Common myeloid progenitor, CD34-positive (primary cell): ENCODE results near the gene PRKCQ.

Experiments used
- CTCF ChIA-PET: fragments of 350-600 bp; sonication (Branson Sonifier 250); formaldehyde crosslinking; loops from one replicate; lab custom pipeline; 2021; ENCODE audit warnings: antibody characterized with exemption; lab: Charles Lee
- POLR2A ChIA-PET: fragments of 350-600 bp; sonication (Branson Sonifier 250); formaldehyde crosslinking; loops from one replicate; lab custom pipeline; 2021; ENCODE audit warnings: antibody characterized with exemption; lab: Charles Lee
- DNase-seq, 3 donors: peaks; one replicate each; pipeline versions ENCODE4 v3.0.0 to v3.0.0-alpha.2; 2013
- H3K27ac ChIP-seq, 2 experiments: 1 replicate in 1 of 2; 2 replicates in 1 of 2; pipeline ENCODE4 v1.7.0; 2013; ENCODE audit warnings: inconsistent platforms in 2 of 2, low read length in 2 of 2, mild to moderate bottlenecking in 2 of 2, low read depth in 1 of 2, moderate library complexity in 1 of 2; ENCODE audit not compliant: severe bottlenecking in 2 of 2, insufficient read depth in 1 of 2, poor library complexity in 1 of 2
- H3K27me3 ChIP-seq, 5 experiments: replicated peaks in 2 of 5; 1 replicate in 3 of 5; 2 replicates in 2 of 5; pipeline versions ENCODE4 v1.6.1 to v1.7.0; 2013; ENCODE audit warnings: low read length in 4 of 5, mild to moderate bottlenecking in 2 of 5, moderate library complexity in 2 of 5, inconsistent platforms in 1 of 5; ENCODE audit not compliant: insufficient read depth in 5 of 5, control insufficient read depth in 4 of 5
- H3K36me3 ChIP-seq, 4 experiments: 1 replicate in 2 of 4; 2 replicates in 2 of 4; pipeline versions ENCODE4 v1.6.1 to v1.7.0; 2013; ENCODE audit warnings: low read length in 3 of 4, control low read depth in 1 of 4, mild to moderate bottlenecking in 1 of 4; ENCODE audit not compliant: control insufficient read depth in 4 of 4, insufficient read depth in 4 of 4
- H3K4me1 ChIP-seq, 4 experiments: 1 replicate in 3 of 4; 2 replicates in 1 of 4; pipeline versions ENCODE4 v1.6.1 to v1.7.1; 2013; ENCODE audit warnings: low read length in 3 of 4, mild to moderate bottlenecking in 3 of 4, control low read depth in 1 of 4, inconsistent platforms in 1 of 4, moderate library complexity in 1 of 4; ENCODE audit not compliant: control insufficient read depth in 4 of 4, insufficient read depth in 4 of 4; ENCODE audit errors: control extremely low read depth in 1 of 4
- H3K4me3 ChIP-seq, 7 experiments: 1 replicate in 4 of 7; 2 replicates in 3 of 7; pipeline versions ENCODE4 v1.5.1 to v1.7.0; 2013; ENCODE audit warnings: mild to moderate bottlenecking in 7 of 7, low read length in 6 of 7, moderate library complexity in 6 of 7, inconsistent platforms in 2 of 7, low read depth in 2 of 7, control low read depth in 1 of 7; ENCODE audit not compliant: insufficient read depth in 4 of 7, control insufficient read depth in 1 of 7; ENCODE audit errors: extremely low read depth in 1 of 7
- H3K9me3 ChIP-seq, 5 experiments: 1 replicate in 4 of 5; 2 replicates in 1 of 5; pipeline versions ENCODE4 v1.6.1 to v1.7.1; 2013; ENCODE audit warnings: low read length in 4 of 5, mild to moderate bottlenecking in 2 of 5, inconsistent platforms in 1 of 5, low read depth in 1 of 5, moderate library complexity in 1 of 5; ENCODE audit not compliant: control insufficient read depth in 4 of 5, insufficient read depth in 2 of 5; ENCODE audit errors: control extremely low read depth in 1 of 5
- WGBS: methylation state at CpG from one replicate; pipeline ENCODE4 v1.1.5; 2013; ENCODE audit not compliant: insufficient coverage; 5-methylcytosine and 5-hydroxymethylcytosine counted together

The PRKCQ gene

DNA sequence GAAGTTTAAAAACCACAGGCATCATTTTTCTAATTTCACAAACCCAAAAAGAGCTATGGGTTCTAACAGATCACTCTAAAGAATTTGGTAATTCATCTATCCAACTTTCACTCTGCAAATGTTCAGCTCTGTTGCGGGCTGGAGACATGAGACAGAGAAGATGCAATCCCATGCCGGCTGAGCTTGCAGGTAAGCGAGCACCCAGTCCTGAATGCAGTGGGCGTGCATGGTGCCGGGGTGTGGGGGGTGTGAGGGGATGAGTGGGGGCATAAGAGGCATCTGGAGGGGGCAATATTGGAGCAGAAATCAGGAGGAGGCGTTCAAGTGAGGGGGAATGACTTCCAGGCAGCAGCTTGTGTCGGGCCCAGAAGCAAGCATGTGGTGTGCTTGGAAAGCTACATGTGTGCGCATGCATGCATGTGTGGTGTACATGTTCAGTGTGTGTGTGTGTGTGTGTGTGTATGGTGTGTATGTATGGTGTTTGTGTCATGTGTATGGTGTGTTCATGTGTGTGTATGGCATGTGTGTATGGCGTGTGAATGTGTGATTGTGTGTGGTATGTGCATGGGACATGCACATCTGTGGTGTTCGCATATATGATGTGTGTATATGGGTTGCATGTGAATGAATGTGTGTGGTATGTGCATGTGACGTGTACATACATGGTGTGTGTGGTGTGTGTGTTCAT, 172.9 kb downstream of the PRKCQ start:
- peaks cover 4 to 10% (median 8%) of the 10 kb centered on the region in 4 experiments for H3K4me1 ChIP-seq
- no peak overlapping the region for H3K27ac ChIP-seq
- DNase-seq: no peak
- ChIA-PET CTCF (interaction anchor here (0.8 to 2.9 kb wide), 17 partner anchors 8 to 326 kb away, joined by 3 to 16 read pairs (median 4); partner anchors contain the start of gene PFKFB3), POLR2A (no interaction called here)
- WGBS: 97% methylated on average over 8 of the region's 11 CpGs
- H3K9me3 ChIP-seq: no peaks in the 10 kb centered on the region
- peaks cover 0 to 2% (median 0%) of the 10 kb centered on the region in 5 experiments for H3K27me3 ChIP-seq
- no peaks in the 10 kb centered on the region for H3K36me3 ChIP-seq
- no peak overlapping the region for H3K4me3 ChIP-seq

DNA sequence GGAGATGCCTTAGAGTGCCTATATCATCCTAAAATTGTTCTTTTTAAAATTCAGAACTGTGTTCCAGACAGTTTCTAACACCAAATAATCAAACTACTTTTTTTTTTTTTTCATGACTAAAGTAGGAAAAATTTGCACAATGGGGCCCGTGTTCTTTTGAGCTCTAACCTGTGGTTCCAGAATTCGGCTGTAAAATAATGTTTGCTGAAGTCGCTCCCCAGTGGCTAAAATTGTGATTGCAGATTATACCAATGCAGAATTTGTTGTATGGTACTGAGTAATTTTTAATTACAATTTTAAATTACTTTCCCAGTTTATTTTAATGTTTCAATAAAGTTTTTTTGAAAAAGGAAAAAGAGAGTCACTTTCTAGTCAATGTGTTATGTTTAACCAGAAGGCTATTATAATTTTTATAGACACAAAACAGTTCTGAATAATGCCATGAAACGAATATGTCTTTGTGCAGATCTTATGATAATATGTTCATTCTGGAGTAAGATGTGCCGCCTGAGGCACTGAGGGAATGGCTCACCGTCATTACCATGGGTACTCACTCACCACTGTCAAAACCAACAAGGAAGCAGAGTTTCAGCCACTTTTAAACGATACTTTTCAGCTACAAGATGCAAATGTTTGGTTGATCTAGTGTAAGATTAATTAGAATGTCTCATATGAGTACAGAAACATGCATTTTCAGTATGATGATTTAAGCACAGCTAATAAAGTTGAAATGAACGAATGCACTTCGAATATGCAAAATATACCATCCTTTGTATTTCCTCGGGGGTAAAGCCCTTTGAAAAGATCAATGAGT, 173.6 kb downstream of the PRKCQ start:
- DNase-seq: peak; percentile 30 to 57 (median 56)
- H3K9me3 ChIP-seq: no peaks in the 10 kb centered on the region
- no peak overlapping the region for H3K27ac ChIP-seq
- 80% methylated on average over 1 of the region's 10 CpGs for WGBS
- no peak overlapping the region for H3K4me3 ChIP-seq
- H3K36me3 ChIP-seq: no peaks in the 10 kb centered on the region
- peaks cover 0 to 2% (median 0%) of the 10 kb centered on the region in 5 experiments for H3K27me3 ChIP-seq
- peaks cover 7 to 14% (median 13%) of the 10 kb centered on the region in 4 experiments for H3K4me1 ChIP-seq
- ChIA-PET CTCF (interaction anchor here (0.6 to 2.9 kb wide), 23 partner anchors 9 to 1345 kb away, joined by 3 to 16 read pairs (median 4); partner anchors contain the start of gene PFKFB3), POLR2A (interaction anchor here (0.5 kb wide), 1 partner anchor 141 kb away, joined by 5 read pairs; no protein-coding TSS in a partner anchor)

DNA sequence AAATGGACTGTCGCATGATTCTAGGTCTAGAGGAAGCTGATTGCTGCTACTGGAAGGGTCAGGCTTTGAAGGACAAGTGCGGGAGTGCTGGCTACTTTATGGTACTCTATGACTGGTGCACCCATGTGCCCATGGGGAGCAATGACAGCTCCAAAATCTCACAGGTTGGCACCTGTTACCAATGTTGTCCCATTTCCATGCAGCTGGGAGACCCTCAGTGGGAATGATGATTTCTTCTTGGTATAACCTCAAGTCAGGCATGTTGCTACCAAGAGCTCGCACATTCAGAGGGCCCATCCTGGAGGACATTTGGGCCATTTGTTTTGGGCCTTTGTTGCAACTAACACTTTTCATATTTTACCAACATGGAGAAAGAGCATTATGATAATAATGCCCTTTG, 174.4 kb downstream of the PRKCQ start:
- Histone ChIP-seq H3K9me3 (no peaks in the 10 kb centered on the region), H3K27me3 (peaks cover 0 to 2% (median 0%) of the 10 kb centered on the region in 5 experiments), H3K27ac (no peak overlapping the region), H3K4me1 (peaks cover 10 to 21% (median 20%) of the 10 kb centered on the region in 4 experiments), H3K4me3 (no peak overlapping the region), H3K36me3 (no peaks in the 10 kb centered on the region)
- no peak for DNase-seq
- WGBS: 100% methylated on average over 2 of the region's 3 CpGs
- ChIA-PET CTCF (interaction anchor here (0.6 to 2.9 kb wide), 17 partner anchors 10 to 1346 kb away, joined by 3 to 16 read pairs (median 4); partner anchors contain the start of gene PFKFB3), POLR2A (interaction anchor here (0.5 kb wide), 1 partner anchor 140 kb away, joined by 5 read pairs; no protein-coding TSS in a partner anchor)

DNA sequence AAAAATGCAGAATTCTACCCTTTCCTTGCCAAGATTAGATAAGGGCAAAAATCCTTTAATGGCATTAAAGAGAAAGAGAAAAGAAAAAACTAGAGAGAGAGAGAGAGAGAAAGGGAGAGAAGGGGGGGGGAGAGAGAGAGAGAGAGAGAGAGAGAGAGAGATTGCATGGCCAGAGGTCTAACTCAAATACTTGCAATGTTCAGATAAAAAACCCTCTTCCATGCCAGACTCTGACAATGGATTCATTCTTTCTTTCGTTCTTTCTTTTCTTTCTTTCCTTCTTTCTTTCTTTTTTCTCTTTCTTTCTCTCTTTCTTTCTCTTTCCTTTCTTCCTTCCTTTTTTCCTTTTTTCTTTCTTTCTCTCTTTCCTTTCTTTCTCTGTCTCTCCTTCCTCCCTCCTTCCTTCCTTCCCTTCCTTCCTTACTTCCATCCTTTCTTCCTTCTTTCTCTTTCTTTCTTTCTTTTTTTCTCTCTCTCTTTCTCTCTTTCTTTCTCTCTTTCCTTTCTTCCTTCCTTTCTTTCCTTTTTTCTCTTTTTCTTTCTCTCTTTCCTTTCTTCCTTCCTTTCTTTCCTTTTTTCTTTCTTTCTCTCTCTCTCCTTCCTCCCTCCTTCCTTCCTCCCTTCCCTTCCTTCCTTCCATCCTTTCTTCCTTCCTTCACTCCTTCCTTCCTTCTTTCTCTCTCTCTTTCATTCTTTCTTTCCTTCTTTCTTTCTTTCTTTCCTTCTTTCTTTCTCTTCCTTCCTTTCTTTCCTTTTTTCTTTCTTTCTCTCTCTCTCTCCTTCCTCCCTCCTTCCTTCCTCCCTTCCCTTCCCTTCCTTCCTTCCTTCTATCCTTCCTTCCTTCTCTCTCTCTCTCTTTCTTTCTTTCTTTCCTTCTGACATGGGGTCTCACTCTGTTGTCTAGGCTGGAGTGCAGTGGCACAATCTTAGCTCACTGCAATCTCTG, 175.7 kb downstream of the PRKCQ start:
- ChIA-PET POLR2A (no interaction called here), CTCF (interaction anchor here (0.8 to 7.6 kb wide), 5 partner anchors 202 to 318 kb away, joined by 3 to 92 read pairs (median 16); partner anchors contain the start of gene PFKFB3)
- WGBS: 100% methylated on average over 1 of the region's 1 CpG
- H3K27ac ChIP-seq: no peak overlapping the region
- no peaks in the 10 kb centered on the region for H3K9me3 ChIP-seq
- DNase-seq: no peak
- no peak overlapping the region for H3K4me3 ChIP-seq
- no peaks in the 10 kb centered on the region for H3K36me3 ChIP-seq
- H3K27me3 ChIP-seq: peaks cover 0 to 2% (median 0%) of the 10 kb centered on the region in 5 experiments
- peaks cover 15 to 26% (median 24%) of the 10 kb centered on the region in 4 experiments for H3K4me1 ChIP-seq

DNA sequence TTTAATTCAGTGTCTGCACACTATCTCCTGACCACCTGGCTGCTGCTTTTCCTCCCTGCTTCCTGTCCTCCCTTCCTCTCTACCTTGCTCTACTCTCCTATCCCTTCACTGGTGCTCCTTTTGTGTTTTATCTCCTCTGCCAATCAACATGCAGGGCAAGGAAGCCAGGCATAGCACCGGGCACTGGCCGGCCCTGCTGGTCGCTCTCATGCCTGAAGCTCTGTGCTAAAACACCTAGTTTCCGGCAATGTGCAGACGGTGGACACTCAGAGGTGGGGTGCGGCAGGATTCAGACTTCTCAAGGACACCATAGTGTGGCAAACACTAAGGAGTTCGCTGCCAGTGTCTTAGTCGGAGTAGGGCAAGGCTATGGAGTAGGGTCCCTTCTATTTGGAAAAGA, 177.1 kb downstream of the PRKCQ start:
- DNase-seq: no peak
- Histone ChIP-seq H3K9me3 (no peaks in the 10 kb centered on the region), H3K27me3 (peaks cover 0 to 2% (median 0%) of the 10 kb centered on the region in 5 experiments), H3K27ac (no peak overlapping the region), H3K36me3 (no peaks in the 10 kb centered on the region), H3K4me3 (no peak overlapping the region), H3K4me1 (peaks cover 16 to 31% (median 27%) of the 10 kb centered on the region in 4 experiments)
- ChIA-PET CTCF (interaction anchor here (1.0 to 7.6 kb wide), 14 partner anchors 8 to 341 kb away, joined by 3 to 92 read pairs (median 15); partner anchors contain the start of gene PFKFB3), POLR2A (interaction anchor here (0.6 to 1.0 kb wide), 2 partner anchors 200 to 1432 kb away, joined by 3 to 4 read pairs; partner anchors contain the start of gene PFKFB3)
- 94% methylated on average over 8 of the region's 8 CpGs for WGBS

DNA sequence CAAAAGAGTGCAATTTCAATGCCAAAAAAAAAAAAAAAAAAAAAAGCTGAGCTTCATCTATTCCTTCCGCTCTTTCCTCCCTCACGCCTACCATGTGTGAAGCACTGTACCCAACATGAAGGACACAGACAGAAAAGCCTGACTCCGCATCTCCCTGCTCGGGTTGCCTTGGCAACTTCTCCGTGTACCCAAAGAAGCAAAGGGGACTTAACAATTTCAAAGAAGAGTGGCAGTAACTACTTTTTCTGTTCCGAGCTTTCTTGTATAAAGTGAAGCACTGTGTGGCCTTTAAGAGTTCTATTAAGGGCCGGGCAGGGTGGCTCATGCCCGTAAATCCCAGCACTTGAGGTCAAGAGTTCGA, 177.7 kb downstream of the PRKCQ start:
- no peak for DNase-seq
- Histone ChIP-seq H3K9me3 (no peaks in the 10 kb centered on the region), H3K4me1 (peaks cover 19 to 31% (median 27%) of the 10 kb centered on the region in 4 experiments), H3K27me3 (peaks cover 0 to 2% (median 0%) of the 10 kb centered on the region in 5 experiments), H3K27ac (no peak overlapping the region), H3K4me3 (no peak overlapping the region), H3K36me3 (no peaks in the 10 kb centered on the region)
- ChIA-PET POLR2A (interaction anchor here (0.6 to 2.4 kb wide), 4 partner anchors 73 to 200 kb away, joined by 3 to 24 read pairs (median 4); partner anchors contain the start of gene PFKFB3), CTCF (interaction anchor here (0.7 to 7.6 kb wide), 37 partner anchors 8 to 389 kb away, joined by 3 to 92 read pairs (median 5); partner anchors contain the start of gene PFKFB3)
- WGBS: 90% methylated on average over 8 of the region's 9 CpGs
